Measurements from ENCODE around the gene SAMD14.
A peak's percentile ranks its signal among the peaks of the same experiment; 100 is the strongest.

SAMD14 gene

DNA sequence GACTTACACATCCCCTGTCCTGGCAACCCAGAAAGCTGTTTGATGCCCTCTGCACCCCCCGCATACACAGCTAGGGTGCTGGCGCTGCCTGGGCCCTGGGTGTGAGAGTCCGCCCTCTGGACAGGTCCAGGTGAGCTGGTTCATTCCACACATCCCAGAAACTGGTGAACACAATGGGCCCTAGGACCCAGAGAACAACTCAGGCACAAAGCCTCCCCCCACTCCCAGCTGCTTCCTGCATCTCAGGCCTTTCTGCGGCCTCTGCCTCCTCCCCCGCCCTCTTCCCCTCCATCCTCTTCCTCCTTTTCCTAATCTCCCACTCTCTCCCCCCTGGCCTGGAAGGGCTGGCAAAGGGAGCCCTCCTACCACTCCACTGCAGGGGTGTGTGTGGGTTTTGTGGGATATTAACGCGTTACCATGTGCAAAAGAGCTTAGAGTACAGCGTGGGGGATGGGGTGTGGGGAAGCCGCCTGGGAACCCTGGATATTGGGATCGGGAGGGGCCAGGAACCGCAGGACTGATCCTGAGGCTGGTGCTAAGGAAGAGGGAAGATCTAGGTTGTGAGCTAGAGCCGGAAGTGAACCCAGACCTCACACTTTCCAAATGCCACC, 22.1 kb upstream of the SAMD14 start:
- peak overlapping the region; percentile 87 for H3K27ac ChIP-seq (ENCODE audit: low read length)
- H3K27me3 ChIP-seq (ENCODE audit: low read depth, low read length) = no peaks in the 10 kb centered on the region
- no peaks in the 10 kb centered on the region for H3K36me3 ChIP-seq (ENCODE audit: control insufficient read depth in 1 of 2, insufficient read depth in 2 of 2, low read length in 2 of 2)
- H3K4me3 ChIP-seq (ENCODE audit: low read depth in 1 of 2, low read length in 2 of 2) = peak overlapping the region; percentile 82 to 88
- peaks cover 29 to 59% of the 10 kb centered on the region in 2 donors for H3K4me1 ChIP-seq (ENCODE audit: control insufficient read depth in 1 of 2, insufficient read depth in 2 of 2, low read length in 2 of 2)
- H3K9me3 ChIP-seq (ENCODE audit: control insufficient read depth in 1 of 2, low read length in 2 of 2) = no peaks in the 10 kb centered on the region

DNA sequence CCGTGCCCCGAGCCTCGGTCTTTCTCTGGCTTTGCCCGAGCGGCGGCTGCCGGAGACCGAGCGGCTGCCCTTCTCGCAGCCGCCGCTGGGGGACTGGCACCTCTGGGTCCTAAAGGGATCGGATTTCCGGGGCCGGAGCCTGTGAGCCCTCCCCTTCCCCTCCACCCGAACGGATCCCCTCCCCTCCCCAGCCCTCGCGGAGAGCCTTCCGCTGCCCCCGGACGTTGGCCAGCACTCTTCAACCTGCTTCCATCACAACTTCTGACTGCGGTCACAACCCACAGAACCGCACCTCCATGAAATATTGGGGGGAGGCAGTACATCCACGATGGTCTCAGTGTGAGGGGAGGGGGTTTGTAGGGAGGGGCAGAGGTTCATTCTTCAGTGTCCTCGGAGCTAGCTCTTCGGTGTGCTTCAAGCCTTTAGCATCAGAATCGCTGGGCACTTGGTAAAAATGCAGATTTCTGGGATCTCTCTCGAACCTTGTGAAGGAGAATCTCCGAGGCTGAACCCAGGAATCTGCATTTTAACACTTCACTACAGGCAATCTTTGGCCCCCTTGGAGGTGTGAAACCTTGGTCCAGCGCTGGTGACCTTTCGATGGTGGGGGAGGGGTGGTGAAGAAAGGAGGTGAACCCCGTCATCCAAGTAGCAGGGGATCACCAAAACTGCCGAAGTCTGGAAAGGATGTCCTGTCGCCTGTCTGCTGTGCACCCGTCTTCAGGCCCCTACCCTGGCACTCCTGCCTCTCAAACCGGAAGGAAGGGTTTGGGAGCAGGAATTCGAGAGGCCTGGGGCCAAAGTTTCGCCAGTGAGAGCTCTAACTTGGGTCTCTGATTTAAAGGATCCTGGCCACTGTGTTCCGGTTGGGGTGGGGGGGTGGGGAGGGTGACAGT, 21.3 kb upstream of the SAMD14 start:
- no peaks in the 10 kb centered on the region for H3K9me3 ChIP-seq (ENCODE audit: control insufficient read depth in 1 of 2, low read length in 2 of 2)
- no peaks in the 10 kb centered on the region for H3K27me3 ChIP-seq (ENCODE audit: low read depth, low read length)
- H3K36me3 ChIP-seq (ENCODE audit: control insufficient read depth in 1 of 2, insufficient read depth in 2 of 2, low read length in 2 of 2) = no peaks in the 10 kb centered on the region
- H3K4me1 ChIP-seq (ENCODE audit: control insufficient read depth in 1 of 2, insufficient read depth in 2 of 2, low read length in 2 of 2) = peaks cover 35 to 66% of the 10 kb centered on the region in 2 donors
- H3K27ac ChIP-seq (ENCODE audit: low read length) = peak overlapping the region; percentile 93
- peak overlapping the region; percentile 82 to 88 for H3K4me3 ChIP-seq (ENCODE audit: low read depth in 1 of 2, low read length in 2 of 2)

DNA sequence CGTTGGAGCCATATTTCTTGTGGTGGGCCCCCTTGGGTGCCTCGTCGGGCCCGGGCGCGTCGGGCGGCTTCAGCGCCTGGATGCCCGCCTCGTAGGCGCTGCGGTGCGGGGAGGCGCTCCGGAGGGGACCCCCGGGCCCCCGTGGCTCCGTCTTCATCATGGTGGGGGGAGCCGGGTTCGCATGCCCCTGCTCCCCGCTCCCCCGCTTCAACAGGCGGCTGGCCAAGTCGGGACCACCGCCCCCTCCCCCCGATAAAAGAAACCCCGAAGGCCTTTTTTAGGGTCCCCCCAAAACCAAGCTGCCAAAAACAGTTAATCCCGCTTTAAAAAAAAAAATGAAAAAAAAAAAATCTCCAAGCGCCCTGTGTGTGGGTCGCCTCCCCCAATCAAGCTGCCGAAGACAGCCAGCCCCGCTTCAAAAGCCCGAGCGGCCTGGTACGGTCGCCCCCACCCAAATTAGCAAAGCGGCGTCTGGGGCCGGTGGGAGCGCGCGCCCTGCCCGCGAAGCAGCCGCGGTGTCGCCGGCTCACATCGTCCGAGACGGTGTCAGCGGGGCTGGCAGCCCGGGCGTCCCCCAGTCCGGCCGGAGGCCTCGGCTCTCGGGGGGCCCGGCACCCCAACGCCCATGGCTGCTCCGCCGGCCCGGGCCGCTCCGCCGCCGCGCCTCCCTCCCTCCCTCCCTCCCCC, 20.5 kb upstream of the SAMD14 start, which contains the start of gene PPP1R9B:
Gene PPP1R9B (minus strand): TSS at position 324 of the 687 bp plus-strand sequence. CDS start 164 bp downstream, at position 160.
- H3K4me3 ChIP-seq (ENCODE audit: low read depth in 1 of 2, low read length in 2 of 2) = peak within 1 kb of the TSS; percentile 82 to 88
- H3K27me3 ChIP-seq (ENCODE audit: low read depth, low read length) = no peaks in the 10 kb centered on the region
- H3K9me3 ChIP-seq (ENCODE audit: control insufficient read depth in 1 of 2, low read length in 2 of 2) = no peaks in the 10 kb centered on the region
- H3K4me1 ChIP-seq (ENCODE audit: control insufficient read depth in 1 of 2, insufficient read depth in 2 of 2, low read length in 2 of 2) = peaks cover 38 to 70% of the 10 kb centered on the region in 2 donors
- H3K36me3 ChIP-seq (ENCODE audit: control insufficient read depth in 1 of 2, insufficient read depth in 2 of 2, low read length in 2 of 2) = no peaks in the 10 kb centered on the region
- peak within 1 kb of the TSS; percentile 93 for H3K27ac ChIP-seq (ENCODE audit: low read length)

DNA sequence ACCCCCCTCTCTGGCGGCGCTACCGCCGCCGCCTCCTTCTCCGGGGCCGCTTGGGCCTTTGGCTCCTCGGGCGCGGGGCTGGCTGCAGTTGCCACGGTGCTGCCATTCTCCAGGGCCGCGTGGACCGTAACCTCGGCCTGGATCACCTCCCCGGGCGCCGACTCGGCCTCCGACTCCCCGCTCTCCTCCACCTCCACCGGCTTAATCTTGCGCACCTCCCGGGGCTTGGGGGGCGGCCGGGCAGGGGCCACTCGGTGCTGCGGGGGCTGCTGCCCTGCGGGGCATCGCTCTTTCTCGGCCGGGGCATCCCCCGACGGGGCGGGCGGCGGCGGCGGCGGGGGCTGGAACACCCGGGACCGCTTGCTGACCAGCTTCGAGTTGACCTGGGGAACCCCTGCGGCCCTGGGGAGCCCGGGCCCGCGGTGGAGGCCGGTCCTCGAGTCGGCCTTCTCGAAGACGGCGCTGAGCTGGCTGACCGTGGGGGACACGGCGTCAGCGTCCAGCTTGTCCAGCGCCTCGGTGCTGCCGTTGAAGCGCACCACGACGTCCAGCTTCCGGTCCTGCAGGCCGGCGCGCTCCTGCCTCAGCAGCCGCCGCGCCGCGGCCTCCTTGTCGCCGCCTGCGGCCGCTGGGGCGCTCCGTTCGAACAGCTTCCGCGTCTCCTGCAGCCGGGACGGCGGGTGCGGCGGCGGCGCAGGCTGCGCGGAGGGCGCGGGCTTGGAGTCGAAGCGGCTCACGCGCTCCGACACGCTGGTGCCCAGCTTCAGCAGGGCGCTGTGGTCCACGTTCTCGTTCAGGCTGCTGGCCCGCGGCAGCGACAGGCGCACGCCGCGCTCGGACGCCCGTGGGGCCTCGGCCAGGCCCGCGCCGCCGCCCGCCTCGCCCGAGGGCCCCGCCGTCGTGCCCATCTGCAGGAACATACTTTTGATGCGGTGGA, 19.7 kb upstream of the SAMD14 start:
- H3K9me3 ChIP-seq (ENCODE audit: control insufficient read depth in 1 of 2, low read length in 2 of 2) = no peaks in the 10 kb centered on the region
- no peaks in the 10 kb centered on the region for H3K27me3 ChIP-seq (ENCODE audit: low read depth, low read length)
- no peak overlapping the region for H3K27ac ChIP-seq (ENCODE audit: low read length)
- H3K4me3 ChIP-seq (ENCODE audit: low read depth in 1 of 2, low read length in 2 of 2) = peak overlapping the region; percentile 60 to 82
- peaks cover 1 to 4% of the 10 kb centered on the region in 2 donors for H3K36me3 ChIP-seq (ENCODE audit: control insufficient read depth in 1 of 2, insufficient read depth in 2 of 2, low read length in 2 of 2)
- H3K4me1 ChIP-seq (ENCODE audit: control insufficient read depth in 1 of 2, insufficient read depth in 2 of 2, low read length in 2 of 2) = peaks cover 29 to 67% of the 10 kb centered on the region in 2 donors

DNA sequence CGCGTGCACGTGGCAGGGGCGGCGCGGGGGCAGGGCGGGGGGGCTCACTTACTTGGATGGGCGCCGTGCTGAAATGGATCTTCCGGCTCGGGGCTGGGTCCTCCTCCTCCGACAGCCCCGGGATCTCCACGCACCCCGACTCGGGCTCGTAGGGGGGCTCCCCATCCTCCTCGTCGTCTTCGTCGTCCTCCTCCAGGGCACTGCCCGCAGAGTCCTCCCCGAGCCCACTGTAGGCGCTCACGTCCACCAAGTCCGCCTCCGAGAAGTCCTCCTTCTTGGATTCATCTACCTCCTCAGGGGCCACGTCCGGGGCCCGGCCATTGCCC, 19.1 kb upstream of the SAMD14 start:
- H3K4me1 ChIP-seq (ENCODE audit: control insufficient read depth in 1 of 2, insufficient read depth in 2 of 2, low read length in 2 of 2) = peaks cover 23 to 61% of the 10 kb centered on the region in 2 donors
- no peak overlapping the region for H3K27ac ChIP-seq (ENCODE audit: low read length)
- H3K27me3 ChIP-seq (ENCODE audit: low read depth, low read length) = no peaks in the 10 kb centered on the region
- peaks cover 8 to 10% of the 10 kb centered on the region in 2 donors for H3K36me3 ChIP-seq (ENCODE audit: control insufficient read depth in 1 of 2, insufficient read depth in 2 of 2, low read length in 2 of 2)
- H3K4me3 ChIP-seq (ENCODE audit: low read depth in 1 of 2, low read length in 2 of 2) = peak overlapping the region; percentile 44 to 82
- no peaks in the 10 kb centered on the region for H3K9me3 ChIP-seq (ENCODE audit: control insufficient read depth in 1 of 2, low read length in 2 of 2)

DNA sequence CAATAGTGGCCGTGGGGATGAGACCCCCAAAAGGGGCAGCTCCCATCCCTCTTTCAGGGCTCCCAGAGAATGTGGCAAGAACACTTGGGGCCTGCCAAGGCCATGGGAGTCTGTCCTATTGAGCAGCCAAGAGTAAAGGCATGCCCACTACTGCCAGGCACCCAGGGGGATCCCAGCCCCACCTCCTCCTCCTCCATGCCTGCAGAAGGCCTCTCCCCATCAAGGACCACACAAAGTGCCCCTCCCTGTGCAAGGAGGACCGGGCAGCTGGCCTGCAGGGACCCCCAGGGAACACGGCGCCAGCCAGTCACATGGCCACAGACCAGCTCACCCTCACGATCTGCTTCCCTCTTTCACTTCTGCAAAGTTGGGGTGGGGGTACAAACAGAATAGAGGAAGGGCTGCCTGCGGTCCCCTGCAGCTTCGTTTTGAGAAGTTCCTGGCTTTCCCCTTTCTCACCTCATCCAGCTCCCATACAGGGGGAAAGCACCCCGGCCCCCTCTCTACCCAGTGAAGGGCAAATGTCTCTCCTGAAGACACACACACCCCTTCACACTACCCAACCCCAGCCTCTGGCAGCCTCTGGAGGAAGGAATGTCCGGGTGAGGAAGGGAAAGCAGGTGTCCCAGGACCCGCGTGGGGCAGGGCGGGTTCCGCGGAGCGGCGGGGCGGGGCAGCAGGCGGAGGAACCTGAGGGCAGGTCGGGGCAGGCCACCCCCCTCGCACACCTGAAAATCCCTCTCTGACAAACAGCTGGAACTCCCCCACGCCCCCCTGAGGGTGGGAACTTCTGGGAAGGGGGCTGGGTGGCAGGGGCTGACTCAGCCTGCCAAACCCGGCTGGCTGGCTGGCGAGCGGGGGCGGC, 18.5 kb upstream of the SAMD14 start:
- H3K4me3 ChIP-seq (ENCODE audit: low read depth in 1 of 2, low read length in 2 of 2) = peak overlapping the region; percentile 79 to 82
- H3K36me3 ChIP-seq (ENCODE audit: control insufficient read depth in 1 of 2, insufficient read depth in 2 of 2, low read length in 2 of 2) = peaks cover 14 to 16% of the 10 kb centered on the region in 2 donors
- peaks cover 20 to 55% of the 10 kb centered on the region in 2 donors for H3K4me1 ChIP-seq (ENCODE audit: control insufficient read depth in 1 of 2, insufficient read depth in 2 of 2, low read length in 2 of 2)
- no peaks in the 10 kb centered on the region for H3K27me3 ChIP-seq (ENCODE audit: low read depth, low read length)
- H3K9me3 ChIP-seq (ENCODE audit: control insufficient read depth in 1 of 2, low read length in 2 of 2) = no peaks in the 10 kb centered on the region
- H3K27ac ChIP-seq (ENCODE audit: low read length) = peak overlapping the region; percentile 81

DNA sequence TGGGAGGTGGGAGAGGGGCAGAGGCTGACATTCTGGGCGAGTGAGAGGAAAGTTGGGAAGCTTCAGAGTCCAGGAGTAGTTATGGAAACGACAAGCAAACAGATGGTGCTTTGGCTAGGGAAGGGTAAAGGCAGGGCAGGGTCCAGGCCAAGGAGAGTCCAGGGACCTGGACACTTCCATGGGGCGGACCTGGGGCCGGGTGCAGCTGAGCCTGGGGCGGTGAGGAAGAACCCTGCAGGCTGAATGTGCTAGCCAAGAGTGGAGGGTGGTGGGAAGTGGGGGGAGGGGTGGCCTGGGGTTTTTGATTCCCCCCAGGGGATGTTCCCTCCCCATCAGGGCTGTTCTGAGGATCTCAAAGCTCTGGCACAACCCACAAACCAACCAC, 17.9 kb upstream of the SAMD14 start:
- Histone ChIP-seq H3K27ac (ENCODE audit: low read length) (peak overlapping the region; percentile 81), H3K4me1 (ENCODE audit: control insufficient read depth in 1 of 2, insufficient read depth in 2 of 2, low read length in 2 of 2) (peaks cover 20 to 49% of the 10 kb centered on the region in 2 donors), H3K36me3 (ENCODE audit: control insufficient read depth in 1 of 2, insufficient read depth in 2 of 2, low read length in 2 of 2) (peaks cover 18 to 22% of the 10 kb centered on the region in 2 donors), H3K4me3 (ENCODE audit: low read depth in 1 of 2, low read length in 2 of 2) (peak overlapping the region; percentile 79 to 82), H3K9me3 (ENCODE audit: control insufficient read depth in 1 of 2, low read length in 2 of 2) (no peaks in the 10 kb centered on the region), H3K27me3 (ENCODE audit: low read depth, low read length) (no peaks in the 10 kb centered on the region)

DNA sequence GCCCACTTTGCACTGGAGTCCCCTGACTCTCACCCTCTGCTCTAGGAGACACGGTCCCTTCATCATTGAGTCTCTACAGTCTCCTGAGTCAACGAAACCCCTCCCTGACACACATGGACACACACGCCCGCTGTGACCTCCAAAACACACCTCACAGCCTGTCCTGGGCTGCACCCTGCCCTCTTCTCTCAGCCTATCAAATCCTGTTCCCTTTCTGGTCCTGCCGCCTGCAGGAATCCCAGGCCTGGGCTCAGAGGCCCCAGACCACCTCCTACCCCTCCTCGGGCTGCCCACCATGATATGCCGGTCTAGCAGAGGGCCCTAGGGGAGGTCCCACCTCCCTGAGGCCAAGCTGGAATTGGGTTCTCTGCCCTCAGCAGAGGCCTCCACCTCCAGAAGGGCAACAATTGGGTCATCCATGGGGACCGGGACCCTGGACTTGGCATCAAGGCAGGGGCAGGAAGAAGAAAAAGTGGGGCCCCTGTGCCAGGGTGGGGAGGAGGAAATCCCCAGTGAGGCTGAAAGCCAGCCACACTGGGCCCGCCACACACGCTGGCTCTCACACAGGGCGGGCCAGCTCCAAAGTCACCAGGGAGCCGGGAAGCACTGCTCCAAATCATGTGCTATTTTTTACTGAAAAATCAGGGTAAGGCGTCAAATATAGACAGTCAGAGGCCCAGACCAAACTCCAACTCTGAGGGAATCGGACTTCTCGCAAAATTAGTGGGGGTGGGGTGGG, 17.1 kb upstream of the SAMD14 start:
- Histone ChIP-seq H3K27ac (ENCODE audit: low read length) (peak overlapping the region; percentile 81), H3K27me3 (ENCODE audit: low read depth, low read length) (no peaks in the 10 kb centered on the region), H3K36me3 (ENCODE audit: control insufficient read depth in 1 of 2, insufficient read depth in 2 of 2, low read length in 2 of 2) (peaks cover 25 to 30% of the 10 kb centered on the region in 2 donors), H3K4me1 (ENCODE audit: control insufficient read depth in 1 of 2, insufficient read depth in 2 of 2, low read length in 2 of 2) (peaks cover 15 to 42% of the 10 kb centered on the region in 2 donors), H3K9me3 (ENCODE audit: control insufficient read depth in 1 of 2, low read length in 2 of 2) (no peaks in the 10 kb centered on the region), H3K4me3 (ENCODE audit: low read depth in 1 of 2, low read length in 2 of 2) (peak overlapping the region; percentile 79 to 82)

DNA sequence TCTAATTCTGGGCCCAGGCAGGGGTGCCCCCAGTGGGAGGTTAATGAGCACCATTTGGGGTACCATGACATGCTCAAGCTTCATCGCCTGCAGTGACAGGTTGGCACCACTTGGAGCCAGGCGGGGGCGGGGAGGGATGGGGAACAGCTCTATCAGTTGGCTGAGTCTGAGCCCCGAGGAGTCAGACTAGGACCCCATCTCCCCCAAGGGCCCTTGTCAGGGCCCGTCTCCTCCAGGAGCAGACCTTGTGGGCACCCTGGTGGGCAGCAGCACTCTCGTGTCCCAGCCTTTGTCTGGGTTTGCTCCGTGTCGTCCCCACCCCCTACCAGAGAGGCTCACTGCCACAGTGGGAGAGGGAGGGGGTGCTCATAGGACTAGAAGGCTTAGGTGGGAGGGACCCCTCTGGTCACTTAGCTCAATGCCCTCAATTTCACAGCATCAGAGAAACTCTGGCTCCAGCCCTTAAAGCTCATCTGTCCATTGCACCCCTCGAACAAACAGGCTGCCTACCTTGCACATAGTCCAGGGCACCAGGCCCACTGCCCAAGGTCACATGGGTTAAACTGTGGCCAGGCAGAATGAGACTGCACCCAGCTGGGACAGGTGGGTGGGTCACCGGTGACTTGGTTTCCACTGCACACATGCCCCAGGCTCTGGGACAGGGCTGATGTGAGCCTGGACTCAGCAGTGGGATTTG, 16.4 kb upstream of the SAMD14 start:
- H3K36me3 ChIP-seq (ENCODE audit: control insufficient read depth in 1 of 2, insufficient read depth in 2 of 2, low read length in 2 of 2) = peaks cover 30 to 36% of the 10 kb centered on the region in 2 donors
- peaks cover 13 to 38% of the 10 kb centered on the region in 2 donors for H3K4me1 ChIP-seq (ENCODE audit: control insufficient read depth in 1 of 2, insufficient read depth in 2 of 2, low read length in 2 of 2)
- no peaks in the 10 kb centered on the region for H3K9me3 ChIP-seq (ENCODE audit: control insufficient read depth in 1 of 2, low read length in 2 of 2)
- peak overlapping the region; percentile 81 for H3K27ac ChIP-seq (ENCODE audit: low read length)
- H3K27me3 ChIP-seq (ENCODE audit: low read depth, low read length) = no peaks in the 10 kb centered on the region
- H3K4me3 ChIP-seq (ENCODE audit: low read depth in 1 of 2, low read length in 2 of 2) = peak overlapping the region; percentile 79 to 82

Measured in muscle layer of duodenum (tissue), 2 donors.